ENCODE measurements around the gene SEC14L1.
"Not testable (repeated sequence)": the region's sequence is repeated elsewhere in the genome, so short reads cannot be mapped to it uniquely, and the experiment has no call there.

The SEC14L1 gene

GRCh38 chr17:77106874-77107358, 33.9 kb upstream of the SEC14L1 start:
- H3K27me3 ChIP-seq (ENCODE audit: control insufficient read depth, insufficient read depth, low read length), result no peaks in the 10 kb centered on the region
- no peak overlapping the region for H3K9ac ChIP-seq (ENCODE audit: low read depth, low read length)
- H3K9me3 ChIP-seq (ENCODE audit: control insufficient read depth, insufficient read depth, low read length), result no peaks in the 10 kb centered on the region
- no peaks in the 10 kb centered on the region for H3K36me3 ChIP-seq (ENCODE audit: control insufficient read depth, insufficient read depth, low read length)
- H3K4me1 ChIP-seq (ENCODE audit: control insufficient read depth, insufficient read depth, low read length), result peaks cover 23% of the 10 kb centered on the region
- no peak overlapping the region for H3K4me3 ChIP-seq (ENCODE audit: low read depth, low read length)

GRCh38 chr17:77107506-77108433, 33.0 kb upstream of the SEC14L1 start:
- Histone ChIP-seq H3K9me3 (ENCODE audit: control insufficient read depth, insufficient read depth, low read length) (no peaks in the 10 kb centered on the region), H3K4me3 (ENCODE audit: low read depth, low read length) (no peak overlapping the region), H3K36me3 (ENCODE audit: control insufficient read depth, insufficient read depth, low read length) (no peaks in the 10 kb centered on the region), H3K9ac (ENCODE audit: low read depth, low read length) (no peak overlapping the region), H3K4me1 (ENCODE audit: control insufficient read depth, insufficient read depth, low read length) (peaks cover 23% of the 10 kb centered on the region), H3K27me3 (ENCODE audit: control insufficient read depth, insufficient read depth, low read length) (no peaks in the 10 kb centered on the region)

- H3K4me3 ChIP-seq (ENCODE audit: low read depth, low read length), result no peak overlapping the region
- H3K9me3 ChIP-seq (ENCODE audit: control insufficient read depth, insufficient read depth, low read length), result no peaks in the 10 kb centered on the region
- H3K4me1 ChIP-seq (ENCODE audit: control insufficient read depth, insufficient read depth, low read length), result peaks cover 23% of the 10 kb centered on the region
- no peaks in the 10 kb centered on the region for H3K36me3 ChIP-seq (ENCODE audit: control insufficient read depth, insufficient read depth, low read length)
- H3K27me3 ChIP-seq (ENCODE audit: control insufficient read depth, insufficient read depth, low read length), result no peaks in the 10 kb centered on the region
- H3K9ac ChIP-seq (ENCODE audit: low read depth, low read length), result no peak overlapping the region
Observed at GRCh38 chr17:77109159-77109759, 31.5 kb upstream of the SEC14L1 start.

- Histone ChIP-seq H3K9ac (ENCODE audit: low read depth, low read length) (peak overlapping the region; percentile 9), H3K9me3 (ENCODE audit: control insufficient read depth, insufficient read depth, low read length) (no peaks in the 10 kb centered on the region), H3K4me1 (ENCODE audit: control insufficient read depth, insufficient read depth, low read length) (peaks cover 21% of the 10 kb centered on the region), H3K27me3 (ENCODE audit: control insufficient read depth, insufficient read depth, low read length) (no peaks in the 10 kb centered on the region), H3K36me3 (ENCODE audit: control insufficient read depth, insufficient read depth, low read length) (no peaks in the 10 kb centered on the region), H3K4me3 (ENCODE audit: low read depth, low read length) (no peak overlapping the region)
Observed at GRCh38 chr17:77109764-77110359, 30.9 kb upstream of the SEC14L1 start.

- H3K4me3 ChIP-seq (ENCODE audit: low read depth, low read length); H3K36me3 ChIP-seq (ENCODE audit: control insufficient read depth, insufficient read depth, low read length); H3K9me3 ChIP-seq (ENCODE audit: control insufficient read depth, insufficient read depth, low read length); H3K27me3 ChIP-seq (ENCODE audit: control insufficient read depth, insufficient read depth, low read length); H3K9ac ChIP-seq (ENCODE audit: low read depth, low read length): not testable (repeated sequence)
- peaks cover 18% of the 10 kb centered on the region for H3K4me1 ChIP-seq (ENCODE audit: control insufficient read depth, insufficient read depth, low read length)
Observed at GRCh38 chr17:77111165-77111933, 29.4 kb upstream of the SEC14L1 start.

- Histone ChIP-seq H3K36me3 (ENCODE audit: control insufficient read depth, insufficient read depth, low read length) (no peaks in the 10 kb centered on the region), H3K27me3 (ENCODE audit: control insufficient read depth, insufficient read depth, low read length) (no peaks in the 10 kb centered on the region), H3K9me3 (ENCODE audit: control insufficient read depth, insufficient read depth, low read length) (no peaks in the 10 kb centered on the region), H3K9ac (ENCODE audit: low read depth, low read length) (no peak overlapping the region), H3K4me1 (ENCODE audit: control insufficient read depth, insufficient read depth, low read length) (peaks cover 14% of the 10 kb centered on the region), H3K4me3 (ENCODE audit: low read depth, low read length) (no peak overlapping the region)
Observed at GRCh38 chr17:77111934-77112296, 28.9 kb upstream of the SEC14L1 start.

- Histone ChIP-seq H3K4me1 (ENCODE audit: control insufficient read depth, insufficient read depth, low read length) (no peaks in the 10 kb centered on the region), H3K4me3 (ENCODE audit: low read depth, low read length) (no peak overlapping the region), H3K9me3 (ENCODE audit: control insufficient read depth, insufficient read depth, low read length) (no peaks in the 10 kb centered on the region), H3K27me3 (ENCODE audit: control insufficient read depth, insufficient read depth, low read length) (no peaks in the 10 kb centered on the region), H3K36me3 (ENCODE audit: control insufficient read depth, insufficient read depth, low read length) (no peaks in the 10 kb centered on the region), H3K9ac (ENCODE audit: low read depth, low read length) (no peak overlapping the region)
Observed at GRCh38 chr17:77115510-77115909, 25.3 kb upstream of the SEC14L1 start.

GRCh38 chr17:77115947-77116346, 24.8 kb upstream of the SEC14L1 start:
- no peaks in the 10 kb centered on the region for H3K4me1 ChIP-seq (ENCODE audit: control insufficient read depth, insufficient read depth, low read length)
- H3K9me3 ChIP-seq (ENCODE audit: control insufficient read depth, insufficient read depth, low read length), result no peaks in the 10 kb centered on the region
- no peak overlapping the region for H3K4me3 ChIP-seq (ENCODE audit: low read depth, low read length)
- H3K27me3 ChIP-seq (ENCODE audit: control insufficient read depth, insufficient read depth, low read length), result no peaks in the 10 kb centered on the region
- H3K36me3 ChIP-seq (ENCODE audit: control insufficient read depth, insufficient read depth, low read length), result no peaks in the 10 kb centered on the region
- no peak overlapping the region for H3K9ac ChIP-seq (ENCODE audit: low read depth, low read length)

- Histone ChIP-seq H3K4me3 (ENCODE audit: low read depth, low read length) (no peak overlapping the region), H3K9ac (ENCODE audit: low read depth, low read length) (no peak overlapping the region), H3K27me3 (ENCODE audit: control insufficient read depth, insufficient read depth, low read length) (no peaks in the 10 kb centered on the region), H3K36me3 (ENCODE audit: control insufficient read depth, insufficient read depth, low read length) (no peaks in the 10 kb centered on the region), H3K9me3 (ENCODE audit: control insufficient read depth, insufficient read depth, low read length) (no peaks in the 10 kb centered on the region), H3K4me1 (ENCODE audit: control insufficient read depth, insufficient read depth, low read length) (no peaks in the 10 kb centered on the region)
Observed at GRCh38 chr17:77116371-77116860, 24.4 kb upstream of the SEC14L1 start.

- Histone ChIP-seq H3K4me1 (ENCODE audit: control insufficient read depth, insufficient read depth, low read length) (no peaks in the 10 kb centered on the region), H3K27me3 (ENCODE audit: control insufficient read depth, insufficient read depth, low read length) (no peaks in the 10 kb centered on the region)
Observed at GRCh38 chr17:77117415-77117814, 23.4 kb upstream of the SEC14L1 start.

GRCh38 chr17:77118251-77118928, 22.4 kb upstream of the SEC14L1 start:
- no peaks in the 10 kb centered on the region for H3K4me1 ChIP-seq (ENCODE audit: control insufficient read depth, insufficient read depth, low read length)

More at GRCh38 chr17:77117415-77117814, 23.4 kb upstream of the SEC14L1 start:
- no peaks in the 10 kb centered on the region for H3K36me3 ChIP-seq (ENCODE audit: control insufficient read depth, insufficient read depth, low read length)
- H3K9me3 ChIP-seq (ENCODE audit: control insufficient read depth, insufficient read depth, low read length), result no peaks in the 10 kb centered on the region
- no peak overlapping the region for H3K9ac ChIP-seq (ENCODE audit: low read depth, low read length)
- H3K4me3 ChIP-seq (ENCODE audit: low read depth, low read length), result no peak overlapping the region

More at GRCh38 chr17:77118251-77118928, 22.4 kb upstream of the SEC14L1 start:
- H3K4me3 ChIP-seq (ENCODE audit: low read depth, low read length), result no peak overlapping the region
- no peak overlapping the region for H3K9ac ChIP-seq (ENCODE audit: low read depth, low read length)
- no peaks in the 10 kb centered on the region for H3K9me3 ChIP-seq (ENCODE audit: control insufficient read depth, insufficient read depth, low read length)
- H3K27me3 ChIP-seq (ENCODE audit: control insufficient read depth, insufficient read depth, low read length), result no peaks in the 10 kb centered on the region
- no peaks in the 10 kb centered on the region for H3K36me3 ChIP-seq (ENCODE audit: control insufficient read depth, insufficient read depth, low read length)
